ENCODE data around the gene HSD17B3.

GRCh38 chr9:96350866-96351265 lies 48.9 kb upstream of the HSD17B3 start:
- no peak for TF ChIP-seq CTCF (IDR thresholded peaks at IDR 0.05; ENCODE audit: low read length)
- no peak for TF ChIP-seq EZH2 (IDR thresholded peaks at IDR 0.05; ENCODE audit: borderline replicate concordance, low read length)
